HepG2 (cell line): ENCODE measurements around the gene CERS3. TPM values are rescaled to one million over a fixed set of nuclear protein-coding genes. Genes with fewer than 3 reads are reported as not detected.

Experiments used
- ATAC-seq: fragments of 200-7000 bp; cut with Tn5 transposase; 3 replicates; pipeline ENCODE4 v1.9.1; 2020; ENCODE audit warnings: mild to moderate bottlenecking, moderate library complexity
- BruUV-seq: library from RNA; stranded (reverse); fragments of 400-500 nt; replicated peaks from 2 replicates; lab custom pipeline; 2021; lab: Mats Ljungman, UMichigan
- CTCF ChIA-PET: fragments of 300-600 bp; formaldehyde crosslinking; extraction: SDS; loops from one replicate; lab custom pipeline; 2021; ENCODE audit warnings: low total read pairs, inconsistent platforms, low intra/inter-chr PET ratio; lab: Yijun Ruan, JAX
- POLR2A ChIA-PET: fragments of 350-600 bp; sonication (Branson Sonifier 250); formaldehyde crosslinking; loops from one replicate; lab custom pipeline; 2020; ENCODE audit warnings: antibody characterized with exemption, inconsistent platforms; lab: Yijun Ruan, JAX
- DNase-seq: peaks from one replicate; pipeline ENCODE4 v3.0.0-alpha.2; 2015; ENCODE audit warnings: low spot score
- FAIRE-seq: peaks from 3 replicates; lab custom pipeline; 2011; peaks lifted over from hg19 to GRCh38; lab: Jason Lieb, UNC
- H2AFZ ChIP-seq: one replicate; pipeline ENCODE4 v1.6.1; 2011; ENCODE audit warnings: low read length, inconsistent platforms
- H3K27ac ChIP-seq: fragments of 300-600 bp; 3 replicates; pipeline ENCODE4 v1.8.0; 2011; ENCODE audit warnings: mixed run types, mild to moderate bottlenecking, mixed read lengths, low read length, inconsistent platforms; ENCODE audit not compliant: insufficient read depth; ENCODE audit errors: extremely low read length
- H3K27me3 ChIP-seq, 2 experiments: fragments of 200-600 bp in 1 of 2; 2 replicates in 1 of 2; 3 replicates in 1 of 2; pipeline versions ENCODE4 v1.6.0 to v1.8.0; 2011; ENCODE audit warnings: low read length in 2 of 2, mild to moderate bottlenecking in 2 of 2, moderate library complexity in 2 of 2, inconsistent platforms in 1 of 2; ENCODE audit not compliant: insufficient read depth in 2 of 2, control insufficient read depth in 1 of 2
- H3K36me3 ChIP-seq, 2 experiments: fragments of 200-600 bp in 1 of 2; replicated peaks in 1 of 2; 2 replicates in 1 of 2; 3 replicates in 1 of 2; pipeline versions ENCODE4 v1.5.1 to v1.8.0; 2011; ENCODE audit warnings: low read length in 2 of 2, inconsistent platforms in 1 of 2; ENCODE audit not compliant: insufficient read depth in 2 of 2, control insufficient read depth in 1 of 2
- H3K4me1 ChIP-seq: 2 replicates; pipeline ENCODE4 v1.5.1; 2012; ENCODE audit warnings: low read length, inconsistent platforms; ENCODE audit not compliant: insufficient read depth
- H3K4me2 ChIP-seq: 2 replicates; pipeline ENCODE4 v1.6.0; 2011; ENCODE audit warnings: low read depth, low read length, inconsistent platforms
- H3K4me3 ChIP-seq, 3 experiments: fragments of 200-600 bp in 1 of 3; sonication (generic), shearing (Covaris generic) in 1 of 3; replicated peaks in 1 of 3; 2 replicates each; pipeline ENCODE4 v1.5.1; 2011 to 2016; ENCODE audit warnings: low read length in 3 of 3, inconsistent platforms in 2 of 3, low read depth in 2 of 3, mild to moderate bottlenecking in 2 of 3, control low read depth in 1 of 3, mixed read lengths in 1 of 3; ENCODE audit not compliant: insufficient read depth in 1 of 3
- H3K79me2 ChIP-seq: one replicate; pipeline ENCODE4 v1.6.1; 2011; ENCODE audit warnings: low read length, inconsistent platforms; ENCODE audit not compliant: insufficient read depth
- H3K9ac ChIP-seq: 2 replicates; pipeline ENCODE4 v1.6.0; 2011; ENCODE audit warnings: mild to moderate bottlenecking, low read depth, low read length, inconsistent platforms; ENCODE audit not compliant: insufficient read depth
- H3K9me3 ChIP-seq: 2 replicates; pipeline ENCODE4 v1.5.1; 2012; ENCODE audit warnings: mild to moderate bottlenecking, low read length
- H4K20me1 ChIP-seq: 2 replicates; pipeline ENCODE4 v1.6.0; 2011; ENCODE audit warnings: inconsistent platforms, mild to moderate bottlenecking, low read length, moderate library complexity; ENCODE audit not compliant: insufficient read depth
- GTF3A ChIP-seq: sonication (generic); formaldehyde crosslinking; conservative IDR thresholded peaks from 2 replicates; pipeline ENCODE4 v1.4.0; 2020; ENCODE audit warnings: mild to moderate bottlenecking, missing genetic modification reagents
- GZF1 ChIP-seq: sonication (generic); formaldehyde crosslinking; IDR thresholded peaks from 2 replicates; pipeline ENCODE4 v1.5.1; 2020; ENCODE audit warnings: mild to moderate bottlenecking, missing genetic modification reagents
- JARID2 ChIP-seq: sonication (generic); formaldehyde crosslinking; IDR thresholded peaks from 2 replicates; pipeline ENCODE4 v1.8.1; 2023; ENCODE audit warnings: missing genetic modification reagents, inconsistent platforms; ENCODE audit not compliant: insufficient replicate concordance
- NFRKB ChIP-seq: fragments of 450-650 bp; IDR thresholded peaks from 2 replicates; pipeline ENCODE4 v1.6.1; 2017
- PHF5A ChIP-seq: IDR thresholded peaks from one replicate; pipeline ENCODE4 v1.6.1; 2018; ENCODE audit warnings: low read depth, missing genetic modification reagents; ENCODE audit not compliant: unreplicated experiment
- ZKSCAN8 ChIP-seq: IDR thresholded peaks from 2 replicates; pipeline ENCODE4 v1.6.1; 2016; ENCODE audit warnings: borderline replicate concordance, missing genetic modification reagents, missing compliant biosample characterization
- ZNF441 ChIP-seq: sonication (generic); formaldehyde crosslinking; IDR thresholded peaks from 2 replicates; pipeline ENCODE4 v1.7.0; 2021; ENCODE audit warnings: missing genetic modification reagents, borderline replicate concordance
- ZNF513 ChIP-seq: sonication (generic); formaldehyde crosslinking; conservative IDR thresholded peaks from 2 replicates; pipeline ENCODE4 v1.5.0; 2020; ENCODE audit warnings: missing genetic modification reagents
- ZNF713 ChIP-seq: sonication (generic); formaldehyde crosslinking; IDR thresholded peaks from 2 replicates; pipeline ENCODE4 v1.4.0; 2020; ENCODE audit warnings: mild to moderate bottlenecking, missing genetic modification reagents
- ZNF747 ChIP-seq: sonication (generic); formaldehyde crosslinking; IDR thresholded peaks from 2 replicates; pipeline ENCODE4 v1.8.1; 2023; ENCODE audit warnings: missing genetic modification reagents, mild to moderate bottlenecking, borderline replicate concordance
- WGBS: methylation state at CpG from one replicate; pipeline ENCODE4 v1.1.6; 2017; ENCODE audit warnings: low lambda C conversion rate; 5-methylcytosine and 5-hydroxymethylcytosine counted together
- in situ Hi-C: cut with HindIII; loops from 2 replicates; pipeline ENCODE4 v1.10.0; 2017; ENCODE audit warnings: low pct_unique_long_range_greater_than_20kb; ENCODE audit not compliant: extremely low pct_ligation_motif_present
- intact Hi-C: fragments of 100-400 bp; cut with micrococcal nuclease; formaldehyde crosslinking; loops from one replicate; pipeline ENCODE4 v1.10.0; 2022; ENCODE audit not compliant: unreplicated experiment
- polyA plus RNA-seq, 8 experiments: library from polyadenylated mRNA; depleted of rRNA in 3 of 8; stranded (reverse) in 7 of 8; unstranded in 1 of 8; fragments of >200 nt; fragmentation: Illumina TruSeq in 4 of 8; extraction: Trizol in 4 of 8; gene quantifications; 2 replicates each; pipeline versions ENCODE4 v1.2.1 to v1.2.3, GENCODE V29; 2011 to 2016; ENCODE audit warnings: low read depth in 4 of 8, missing spikeins in 1 of 8, mixed read lengths in 1 of 8; ENCODE audit not compliant: insufficient read depth in 1 of 8
- total RNA-seq, 5 experiments: library from RNA; depleted of rRNA; stranded (reverse); fragments of >200 nt; fragmentation: Illumina TruSeq; extraction: Trizol; gene quantifications; 2 replicates each; pipeline ENCODE4 v1.2.3, GENCODE V29; 2016; ENCODE audit warnings: low read depth in 1 of 5
- TF ChIP-seq, protein P1 (sequence below): sonication (generic); formaldehyde crosslinking; IDR thresholded peaks from 2 replicates; pipeline ENCODE4 v1.4.0; 2020; ENCODE audit warnings: missing genetic modification reagents, borderline replicate concordance

The CERS3 gene
- total and polyA plus RNA-seq, 2 of the 13 experiments (the other 11 are each of a cell fraction or from before 2014, with no cell fraction given) = not detected

GRCh38 chr15:100544946-100545345 is 16.2 kb upstream of the CERS3 start (continued):
- TF ChIP-seq ZNF513 (CRISPR knock-in tag) (no peak), NFRKB (no peak), ZNF747 (CRISPR knock-in tag) (no peak), ZNF441 (no peak), ZKSCAN8 (no peak), ZNF713 (no peak)
- TF ChIP-seq, protein P1, sequence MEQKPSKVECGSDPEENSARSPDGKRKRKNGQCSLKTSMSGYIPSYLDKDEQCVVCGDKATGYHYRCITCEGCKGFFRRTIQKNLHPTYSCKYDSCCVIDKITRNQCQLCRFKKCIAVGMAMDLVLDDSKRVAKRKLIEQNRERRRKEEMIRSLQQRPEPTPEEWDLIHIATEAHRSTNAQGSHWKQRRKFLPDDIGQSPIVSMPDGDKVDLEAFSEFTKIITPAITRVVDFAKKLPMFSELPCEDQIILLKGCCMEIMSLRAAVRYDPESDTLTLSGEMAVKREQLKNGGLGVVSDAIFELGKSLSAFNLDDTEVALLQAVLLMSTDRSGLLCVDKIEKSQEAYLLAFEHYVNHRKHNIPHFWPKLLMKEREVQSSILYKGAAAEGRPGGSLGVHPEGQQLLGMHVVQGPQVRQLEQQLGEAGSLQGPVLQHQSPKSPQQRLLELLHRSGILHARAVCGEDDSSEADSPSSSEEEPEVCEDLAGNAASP (CRISPR knock-in tag) = no peak

- no peaks in the 10 kb centered on the region for H3K36me3 ChIP-seq
- no peak overlapping the region for H3K4me2 ChIP-seq
- H3K9me3 ChIP-seq = no peaks in the 10 kb centered on the region
- DNase-seq (no peak), FAIRE-seq (no peak), ATAC-seq (no peak)
- no peak overlapping the region for H3K27ac ChIP-seq
- no peaks in the 10 kb centered on the region for H3K79me2 ChIP-seq
- no peak for TF ChIP-seq GZF1
- no peak for TF ChIP-seq JARID2 (CRISPR knock-in tag)
- no peak for TF ChIP-seq PHF5A (CRISPR knock-in tag)
- no peak for TF ChIP-seq GTF3A
- no peak overlapping the region for H2AFZ ChIP-seq
- H3K4me3 ChIP-seq = no peak overlapping the region
- CTCF ChIA-PET = no interaction called here
- WGBS = 80% methylated on average over 38 of the region's 57 CpGs
- no peak overlapping the region for H3K9ac ChIP-seq
- no peaks in the 10 kb centered on the region for H3K4me1 ChIP-seq
- H3K27me3 ChIP-seq = no peaks in the 10 kb centered on the region
- intact Hi-C loops = no loop called here
- H4K20me1 ChIP-seq = no peaks in the 10 kb centered on the region
- in situ Hi-C loops = no loop called here
- no TSS peak for BruUV-seq
- POLR2A ChIA-PET = no interaction called here
These were observed 15.6 kb upstream of the CERS3 start for GRCh38 chr15:100544338-100544841.
